SJSA1 (cell line): Measurements from ENCODE around the gene OLFM2. TPM values are rescaled to one million over a fixed set of nuclear protein-coding genes. Genes with fewer than 3 reads are reported as not detected.
A peak's percentile ranks its signal among the peaks of the same experiment; 100 is the strongest.
"Not testable (repeated sequence)": the region's sequence is repeated elsewhere in the genome, so short reads cannot be mapped to it uniquely, and the experiment has no call there.

Experiments used
- DNase-seq, 2 experiments: peaks; one replicate each; pipeline ENCODE4 v3.0.0-alpha.2; 2015 to 2020; ENCODE audit warnings: low spot score in 2 of 2, low read depth in 1 of 2
- H3K27ac ChIP-seq: fragments of 250-450 bp; sonication (Bioruptor Pico); 2 replicates; pipeline ENCODE4 v1.5.1; 2020; ENCODE audit warnings: mild to moderate bottlenecking, moderate library complexity
- H3K27me3 ChIP-seq: fragments of 250-450 bp; sonication (Bioruptor Pico); replicated peaks from 2 replicates; pipeline ENCODE4 v1.5.1; 2020; ENCODE audit warnings: mild to moderate bottlenecking, moderate library complexity
- H3K36me3 ChIP-seq: fragments of 250-450 bp; sonication (Bioruptor Pico); 2 replicates; pipeline ENCODE4 v1.5.1; 2020; ENCODE audit warnings: mild to moderate bottlenecking
- H3K4me1 ChIP-seq: fragments of 250-450 bp; sonication (Bioruptor Pico); replicated peaks from 2 replicates; pipeline ENCODE4 v1.6.1; 2021; ENCODE audit warnings: mild to moderate bottlenecking
- H3K4me3 ChIP-seq: fragments of 250-450 bp; sonication (Bioruptor Pico); 2 replicates; pipeline ENCODE4 v1.5.1; 2020; ENCODE audit warnings: mild to moderate bottlenecking
- H3K9me3 ChIP-seq: fragments of 250-450 bp; sonication (Bioruptor Pico); replicated peaks from 2 replicates; pipeline ENCODE4 v1.5.1; 2020; ENCODE audit warnings: mild to moderate bottlenecking
- total RNA-seq: library from RNA; depleted of rRNA; stranded (reverse); fragments of >200 nt; shearing (Covaris generic); gene quantifications from 2 replicates; pipeline ENCODE4 v1.2.3, GENCODE V29; 2014

The OLFM2 gene
- total RNA-seq, 1 experiment from 2014 or later: 0.11 TPM

- peak; percentile 57 to 82 for DNase-seq
- Histone ChIP-seq H3K4me1 (no peaks in the 10 kb centered on the region), H3K36me3 (no peaks in the 10 kb centered on the region), H3K27me3 (peaks cover 20% of the 10 kb centered on the region), H3K9me3 (no peaks in the 10 kb centered on the region; the same call in 1 of the 2 replicates), H3K27ac (no peak overlapping the region), H3K4me3 (no peak overlapping the region)
Measured at GRCh38 chr19:9934132-9934950, 2.0 kb downstream of the OLFM2 start.

- no peaks in the 10 kb centered on the region; the same call in 1 of the 2 replicates for H3K9me3 ChIP-seq
- peaks cover 20% of the 10 kb centered on the region for H3K27me3 ChIP-seq
- H3K4me3 ChIP-seq: no peak overlapping the region
- no peak for DNase-seq
- no peaks in the 10 kb centered on the region for H3K36me3 ChIP-seq
- no peaks in the 10 kb centered on the region for H3K4me1 ChIP-seq
- H3K27ac ChIP-seq: no peak overlapping the region
Measured at GRCh38 chr19:9932835-9933234, 3.5 kb downstream of the OLFM2 start.

DNA sequence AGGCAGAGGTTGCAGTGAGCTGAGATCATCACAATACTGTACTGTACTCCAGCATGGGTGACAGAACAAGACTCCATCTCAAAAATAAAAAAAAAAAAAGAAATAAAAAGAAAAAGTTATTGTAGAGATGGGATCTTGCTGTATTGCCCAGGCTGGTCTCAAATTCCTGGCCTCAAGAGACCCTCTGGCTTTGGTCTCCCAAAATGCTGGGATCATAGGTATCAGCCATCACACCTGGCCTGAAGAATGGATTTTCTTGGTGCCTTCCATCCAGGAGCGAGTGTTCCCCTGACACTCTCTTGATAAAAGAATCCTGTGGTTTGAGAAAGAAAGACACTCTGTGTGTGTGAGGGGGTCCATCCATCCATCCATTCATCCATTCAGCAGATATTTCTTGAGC lies 4.7 kb downstream of the OLFM2 start:
- no peaks in the 10 kb centered on the region for H3K36me3 ChIP-seq
- H3K4me3 ChIP-seq: no peak overlapping the region
- no peaks in the 10 kb centered on the region for H3K9me3 ChIP-seq
- no peaks in the 10 kb centered on the region for H3K4me1 ChIP-seq
- DNase-seq: no peak
- peaks cover 14% of the 10 kb centered on the region for H3K27me3 ChIP-seq
- no peak overlapping the region for H3K27ac ChIP-seq

DNA sequence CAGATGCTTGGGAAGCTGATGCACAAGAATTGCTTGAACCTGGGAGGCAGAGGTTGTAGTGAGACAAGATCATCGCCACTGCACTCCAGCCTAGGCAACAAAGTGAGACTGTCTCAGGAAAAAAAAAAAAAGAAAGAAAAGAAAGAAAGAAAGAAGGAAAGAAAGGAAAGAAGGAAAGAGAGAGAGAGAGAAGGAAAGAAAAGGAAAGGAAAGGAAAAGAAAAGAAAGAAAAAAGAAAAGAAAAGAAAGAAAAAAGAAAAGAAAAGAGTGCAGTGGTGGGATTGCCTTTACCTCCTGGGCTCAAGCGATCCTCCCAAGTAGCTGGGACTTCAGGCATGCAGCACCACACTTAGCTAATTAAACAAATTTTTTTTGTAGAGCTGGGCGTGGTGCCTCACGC lies 12.9 kb downstream of the OLFM2 start:
- no peaks in the 10 kb centered on the region for H3K27me3 ChIP-seq
- DNase-seq: no peak
- no peak overlapping the region for H3K4me3 ChIP-seq
- H3K9me3 ChIP-seq: no peaks in the 10 kb centered on the region
- H3K36me3 ChIP-seq: no peaks in the 10 kb centered on the region
- H3K4me1 ChIP-seq: no peaks in the 10 kb centered on the region
- H3K27ac ChIP-seq: no peak overlapping the region

- not testable (repeated sequence) for H3K27me3 ChIP-seq, H3K9me3 ChIP-seq, DNase-seq, H3K4me1 ChIP-seq, H3K4me3 ChIP-seq, H3K27ac ChIP-seq, H3K36me3 ChIP-seq
Measured at GRCh38 chr19:9922782-9923379, 13.4 kb downstream of the OLFM2 start.

GRCh38 chr19:9917321-9917720 lies 19.0 kb downstream of the OLFM2 start:
- peak; percentile 35 to 51 for DNase-seq
- H3K9me3 ChIP-seq: no peaks in the 10 kb centered on the region
- H3K36me3 ChIP-seq: no peaks in the 10 kb centered on the region
- H3K4me1 ChIP-seq: peaks cover 10% of the 10 kb centered on the region
- no peak overlapping the region for H3K4me3 ChIP-seq
- H3K27me3 ChIP-seq: peaks cover 14% of the 10 kb centered on the region
- no peak overlapping the region for H3K27ac ChIP-seq

- no peaks in the 10 kb centered on the region for H3K36me3 ChIP-seq
- H3K27ac ChIP-seq: no peak overlapping the region
- no peaks in the 10 kb centered on the region for H3K9me3 ChIP-seq
- peaks cover 16% of the 10 kb centered on the region for H3K27me3 ChIP-seq
- H3K4me1 ChIP-seq: peaks cover 10% of the 10 kb centered on the region
- no peak for DNase-seq
- H3K4me3 ChIP-seq: no peak overlapping the region
Measured at GRCh38 chr19:9916719-9917118, 19.6 kb downstream of the OLFM2 start.

DNA sequence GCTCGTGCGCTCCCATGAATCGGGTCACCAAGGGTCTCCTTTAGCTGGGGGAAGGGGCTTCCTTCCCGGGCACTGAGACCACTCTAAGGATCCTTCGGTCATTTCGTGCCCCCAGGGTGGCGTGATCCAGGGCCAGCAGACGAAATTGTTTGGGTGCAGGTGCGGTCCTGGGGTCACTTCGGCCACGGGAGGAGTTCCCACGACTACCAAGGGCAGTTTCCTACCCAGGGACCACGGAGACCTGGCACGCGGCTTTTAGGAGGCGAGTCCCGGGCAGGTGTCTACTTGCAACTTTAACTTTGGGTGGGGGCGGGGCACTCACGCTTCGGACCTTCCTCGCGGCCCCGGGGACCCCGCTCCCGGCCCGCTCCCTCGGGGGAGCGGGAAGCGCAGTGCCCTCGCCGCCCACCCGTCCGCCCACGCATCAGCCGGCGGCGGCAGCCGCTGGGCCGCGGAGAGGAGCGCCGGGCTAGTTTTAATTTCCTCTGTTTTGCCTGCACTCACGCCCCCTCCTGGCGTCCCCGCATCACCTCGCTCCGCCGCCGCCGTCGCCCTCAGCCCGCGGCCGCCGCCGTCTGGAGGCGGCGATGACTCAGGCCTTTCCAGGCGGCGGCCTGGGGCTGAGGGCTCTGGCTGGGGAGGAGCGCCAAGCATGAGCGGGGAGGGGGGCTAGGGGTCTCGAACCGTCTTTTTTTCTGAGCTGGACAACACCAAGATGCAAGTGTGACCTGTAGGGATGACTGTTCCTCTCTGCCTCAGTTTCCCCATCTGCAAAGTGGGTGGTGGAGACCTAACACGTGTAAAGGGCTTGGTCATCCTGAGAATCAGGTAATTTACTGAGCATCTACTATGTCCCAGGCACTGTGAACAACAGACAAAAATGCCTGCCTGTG lies 21.8 kb downstream of the OLFM2 start:
- H3K36me3 ChIP-seq: no peaks in the 10 kb centered on the region
- peak; percentile 81 to 83 for DNase-seq
- peaks cover 10% of the 10 kb centered on the region for H3K4me1 ChIP-seq
- H3K9me3 ChIP-seq: no peaks in the 10 kb centered on the region
- H3K27ac ChIP-seq: no peak overlapping the region
- peaks cover 20% of the 10 kb centered on the region for H3K27me3 ChIP-seq
- H3K4me3 ChIP-seq: peak overlapping the region; percentile 26

- peaks cover 20% of the 10 kb centered on the region for H3K27me3 ChIP-seq
- H3K36me3 ChIP-seq: no peaks in the 10 kb centered on the region
- DNase-seq: no peak
- H3K4me1 ChIP-seq: peaks cover 10% of the 10 kb centered on the region
- no peak overlapping the region for H3K27ac ChIP-seq
- peak overlapping the region; percentile 26 for H3K4me3 ChIP-seq
- H3K9me3 ChIP-seq: no peaks in the 10 kb centered on the region
Measured at GRCh38 chr19:9914001-9914314, 22.4 kb downstream of the OLFM2 start.

DNA sequence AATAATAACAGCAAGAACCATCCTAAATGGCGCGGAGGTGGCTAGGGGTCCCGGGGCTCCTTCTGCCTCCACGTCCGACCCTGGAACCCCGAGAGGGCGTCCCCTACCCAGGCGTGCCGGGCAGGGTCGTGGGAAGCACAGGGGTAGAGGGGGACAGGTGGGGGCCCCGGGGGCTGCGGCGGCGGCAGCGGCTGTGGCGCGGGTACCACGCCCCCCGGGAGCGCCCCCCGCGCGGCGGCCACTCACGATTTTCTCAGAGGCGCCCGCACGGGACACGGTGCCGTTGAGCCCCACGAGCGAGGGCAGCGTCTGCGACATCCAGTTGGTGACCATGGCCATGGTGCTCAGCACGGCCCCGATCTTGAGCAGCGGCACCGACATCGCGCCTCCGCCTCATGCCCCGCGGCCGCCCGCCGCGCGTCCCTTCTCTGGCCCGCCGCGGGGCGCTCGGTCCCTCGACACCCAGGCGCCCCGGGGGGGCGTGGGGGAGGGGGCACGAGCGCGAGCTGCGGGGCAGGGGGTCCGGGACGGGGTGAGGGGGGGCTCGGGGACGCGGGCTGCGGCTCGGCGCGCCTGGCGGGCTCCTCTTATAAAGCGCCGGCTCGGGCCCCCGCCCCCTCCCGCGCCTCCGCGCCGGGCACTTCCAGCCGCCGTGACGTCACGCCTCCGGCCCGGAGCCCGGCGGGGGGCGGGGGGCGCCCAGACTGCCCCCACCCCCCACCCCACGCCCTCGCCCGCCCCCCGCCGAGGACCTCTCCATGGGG lies 22.9 kb downstream of the OLFM2 start:
- Histone ChIP-seq H3K4me3 (no peak overlapping the region), H3K27ac (no peak overlapping the region), H3K9me3 (no peaks in the 10 kb centered on the region), H3K27me3 (peaks cover 20% of the 10 kb centered on the region), H3K36me3 (no peaks in the 10 kb centered on the region), H3K4me1 (peaks cover 10% of the 10 kb centered on the region)
- DNase-seq: no peak

- H3K36me3 ChIP-seq: no peaks in the 10 kb centered on the region
- no peak overlapping the region for H3K4me3 ChIP-seq
- no peak for DNase-seq
- no peak overlapping the region for H3K27ac ChIP-seq
- no peaks in the 10 kb centered on the region for H3K9me3 ChIP-seq
- peaks cover 10% of the 10 kb centered on the region for H3K4me1 ChIP-seq
- peaks cover 20% of the 10 kb centered on the region for H3K27me3 ChIP-seq
Measured at GRCh38 chr19:9912551-9913236, 23.6 kb downstream of the OLFM2 start.

DNA sequence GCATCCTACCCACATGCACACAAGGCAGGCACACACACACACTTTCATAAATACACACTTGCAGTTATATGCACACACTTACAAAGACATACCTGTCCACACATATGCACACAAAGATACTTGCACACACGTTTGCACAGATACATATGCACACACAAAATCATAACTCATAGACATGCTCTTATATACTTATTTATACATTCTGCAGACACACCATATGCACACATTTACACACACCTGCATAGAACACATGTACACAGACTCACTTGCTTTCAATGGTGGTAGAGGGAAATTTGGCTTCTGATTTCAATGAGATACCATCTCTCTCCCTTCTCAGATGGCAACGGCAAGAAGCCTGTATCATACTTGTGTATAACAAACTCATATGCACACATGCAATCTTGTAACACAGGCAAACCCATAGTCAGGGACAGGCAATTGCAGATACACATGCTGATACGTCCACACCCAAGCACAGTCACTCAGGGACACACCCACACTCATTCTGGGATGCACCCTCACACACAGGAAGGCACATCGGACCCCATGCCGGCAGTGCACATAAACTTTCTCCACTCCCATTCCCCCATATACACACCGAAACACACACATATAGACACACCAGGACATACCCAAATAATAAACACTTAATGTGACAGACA lies 24.7 kb downstream of the OLFM2 start:
- Histone ChIP-seq H3K27me3 (peaks cover 20% of the 10 kb centered on the region), H3K4me1 (peaks cover 10% of the 10 kb centered on the region), H3K27ac (no peak overlapping the region), H3K4me3 (no peak overlapping the region), H3K36me3 (no peaks in the 10 kb centered on the region), H3K9me3 (no peaks in the 10 kb centered on the region)
- DNase-seq: no peak
